HG03558 (cell line): ENCODE results near the gene GUCA2B.

Experiments used
- ATAC-seq: cut with Tn5 transposase; IDR thresholded peaks from one replicate; pipeline ENCODE4 v1.9.1; 2021; ENCODE audit warnings: moderate number of reproducible peaks; ENCODE audit not compliant: unreplicated experiment; ENCODE audit errors: extremely low read depth

The GUCA2B gene

GRCh38 chr1:42183957-42184268 is 30.7 kb downstream of the GUCA2B start:
- ATAC-seq, result no peak

GRCh38 chr1:42184616-42185015 is 31.4 kb downstream of the GUCA2B start:
- ATAC-seq, result no peak

GRCh38 chr1:42186152-42186551 is 32.9 kb downstream of the GUCA2B start:
- ATAC-seq, result no peak

GRCh38 chr1:42189931-42190853 is 37.0 kb downstream of the GUCA2B start:
- no peak for ATAC-seq

- no peak for ATAC-seq
Measured at GRCh38 chr1:42191319-42191718, 38.1 kb downstream of the GUCA2B start.

GRCh38 chr1:42192106-42192505 is 38.9 kb downstream of the GUCA2B start:
- no peak for ATAC-seq

GRCh38 chr1:42195841-42196240 is 42.6 kb downstream of the GUCA2B start:
- no peak for ATAC-seq

- no peak for ATAC-seq
Measured at GRCh38 chr1:42198251-42198650, 45.0 kb downstream of the GUCA2B start.

- no peak for ATAC-seq
Measured at GRCh38 chr1:42201986-42202385, 48.8 kb downstream of the GUCA2B start.
